HepG2 (cell line): Measurements from ENCODE around the gene PSMB11. TPM values are rescaled to one million over a fixed set of nuclear protein-coding genes. Genes with fewer than 3 reads are reported as not detected.

ENCODE experiments used
- ATAC-seq: fragments of 200-7000 bp; cut with Tn5 transposase; 3 replicates; pipeline ENCODE4 v1.9.1; 2020; ENCODE audit warnings: mild to moderate bottlenecking, moderate library complexity
- BruUV-seq: library from RNA; stranded (reverse); fragments of 400-500 nt; replicated peaks from 2 replicates; lab custom pipeline; 2021; lab: Mats Ljungman, UMichigan
- CTCF ChIA-PET: fragments of 300-600 bp; formaldehyde crosslinking; extraction: SDS; loops from one replicate; lab custom pipeline; 2021; ENCODE audit warnings: low total read pairs, inconsistent platforms, low intra/inter-chr PET ratio; lab: Yijun Ruan, JAX
- POLR2A ChIA-PET: fragments of 350-600 bp; sonication (Branson Sonifier 250); formaldehyde crosslinking; loops from one replicate; lab custom pipeline; 2020; ENCODE audit warnings: antibody characterized with exemption, inconsistent platforms; lab: Yijun Ruan, JAX
- DNase-seq: peaks from one replicate; pipeline ENCODE4 v3.0.0-alpha.2; 2015; ENCODE audit warnings: low spot score
- FAIRE-seq: peaks from 3 replicates; lab custom pipeline; 2011; peaks lifted over from hg19 to GRCh38; lab: Jason Lieb, UNC
- H2AFZ ChIP-seq: one replicate; pipeline ENCODE4 v1.6.1; 2011; ENCODE audit warnings: low read length, inconsistent platforms
- H3K27ac ChIP-seq: fragments of 300-600 bp; 3 replicates; pipeline ENCODE4 v1.8.0; 2011; ENCODE audit warnings: mixed run types, mild to moderate bottlenecking, mixed read lengths, low read length, inconsistent platforms; ENCODE audit not compliant: insufficient read depth; ENCODE audit errors: extremely low read length
- H3K27me3 ChIP-seq, 2 experiments: fragments of 200-600 bp in 1 of 2; 2 replicates in 1 of 2; 3 replicates in 1 of 2; pipeline versions ENCODE4 v1.6.0 to v1.8.0; 2011; ENCODE audit warnings: low read length in 2 of 2, mild to moderate bottlenecking in 2 of 2, moderate library complexity in 2 of 2, inconsistent platforms in 1 of 2; ENCODE audit not compliant: insufficient read depth in 2 of 2, control insufficient read depth in 1 of 2
- H3K36me3 ChIP-seq, 2 experiments: fragments of 200-600 bp in 1 of 2; replicated peaks in 1 of 2; 2 replicates in 1 of 2; 3 replicates in 1 of 2; pipeline versions ENCODE4 v1.5.1 to v1.8.0; 2011; ENCODE audit warnings: low read length in 2 of 2, inconsistent platforms in 1 of 2; ENCODE audit not compliant: insufficient read depth in 2 of 2, control insufficient read depth in 1 of 2
- H3K4me1 ChIP-seq: 2 replicates; pipeline ENCODE4 v1.5.1; 2012; ENCODE audit warnings: low read length, inconsistent platforms; ENCODE audit not compliant: insufficient read depth
- H3K4me2 ChIP-seq: 2 replicates; pipeline ENCODE4 v1.6.0; 2011; ENCODE audit warnings: low read depth, low read length, inconsistent platforms
- H3K4me3 ChIP-seq, 3 experiments: fragments of 200-600 bp in 1 of 3; sonication (generic), shearing (Covaris generic) in 1 of 3; replicated peaks in 1 of 3; 2 replicates each; pipeline ENCODE4 v1.5.1; 2011 to 2016; ENCODE audit warnings: low read length in 3 of 3, inconsistent platforms in 2 of 3, low read depth in 2 of 3, mild to moderate bottlenecking in 2 of 3, control low read depth in 1 of 3, mixed read lengths in 1 of 3; ENCODE audit not compliant: insufficient read depth in 1 of 3
- H3K79me2 ChIP-seq: one replicate; pipeline ENCODE4 v1.6.1; 2011; ENCODE audit warnings: low read length, inconsistent platforms; ENCODE audit not compliant: insufficient read depth
- H3K9ac ChIP-seq: 2 replicates; pipeline ENCODE4 v1.6.0; 2011; ENCODE audit warnings: mild to moderate bottlenecking, low read depth, low read length, inconsistent platforms; ENCODE audit not compliant: insufficient read depth
- H3K9me3 ChIP-seq: 2 replicates; pipeline ENCODE4 v1.5.1; 2012; ENCODE audit warnings: mild to moderate bottlenecking, low read length
- H4K20me1 ChIP-seq: 2 replicates; pipeline ENCODE4 v1.6.0; 2011; ENCODE audit warnings: inconsistent platforms, mild to moderate bottlenecking, low read length, moderate library complexity; ENCODE audit not compliant: insufficient read depth
- ETV6 ChIP-seq: sonication (generic); formaldehyde crosslinking; conservative IDR thresholded peaks from 2 replicates; pipeline ENCODE4 v1.4.0; 2020; ENCODE audit warnings: missing genetic modification reagents
- HMG20B ChIP-seq: conservative IDR thresholded peaks from 2 replicates; pipeline ENCODE4 v1.6.1; 2016; ENCODE audit warnings: missing genetic modification reagents, missing compliant biosample characterization
- KMT2B ChIP-seq: IDR thresholded peaks from 2 replicates; pipeline ENCODE4 v1.6.1; 2016; ENCODE audit warnings: missing genetic modification reagents, missing compliant biosample characterization
- NFATC3 ChIP-seq: sonication (generic); formaldehyde crosslinking; IDR thresholded peaks from 2 replicates; pipeline ENCODE4 v1.5.1; 2020; ENCODE audit warnings: mild to moderate bottlenecking, missing genetic modification reagents
- PAF1 ChIP-seq: IDR thresholded peaks from 2 replicates; pipeline ENCODE4 v1.6.1; 2016; ENCODE audit warnings: missing genetic modification reagents, missing compliant biosample characterization
- POGZ ChIP-seq: sonication (generic); formaldehyde crosslinking; IDR thresholded peaks from 2 replicates; pipeline ENCODE4 v1.4.0; 2020; ENCODE audit warnings: mild to moderate bottlenecking, missing genetic modification reagents
- RAD21 ChIP-seq: fragments of 450-650 bp; formaldehyde crosslinking; IDR thresholded peaks from 2 replicates; pipeline ENCODE4 v1.5.0; 2020; ENCODE audit warnings: mild to moderate bottlenecking
- TSC22D2 ChIP-seq: sonication (generic); formaldehyde crosslinking; IDR thresholded peaks from 2 replicates; pipeline ENCODE4 v1.5.1; 2020; ENCODE audit warnings: missing genetic modification reagents, mild to moderate bottlenecking, borderline replicate concordance
- XBP1 ChIP-seq: sonication (generic); formaldehyde crosslinking; IDR thresholded peaks from 2 replicates; pipeline ENCODE4 v1.5.0; 2020; ENCODE audit warnings: missing genetic modification reagents
- ZBTB20 ChIP-seq: sonication (generic); formaldehyde crosslinking; IDR thresholded peaks from 2 replicates; pipeline ENCODE4 v1.8.1; 2023; ENCODE audit warnings: missing genetic modification reagents, low read depth, mild to moderate bottlenecking, borderline replicate concordance
- ZNF296 ChIP-seq: sonication (generic); formaldehyde crosslinking; conservative IDR thresholded peaks from 2 replicates; pipeline ENCODE4 v1.5.0; 2020; ENCODE audit warnings: mild to moderate bottlenecking, missing genetic modification reagents
- ZNF552 ChIP-seq: sonication (generic); formaldehyde crosslinking; IDR thresholded peaks from 2 replicates; pipeline ENCODE4 v1.9.0; 2022; ENCODE audit warnings: missing genetic modification reagents, mild to moderate bottlenecking, borderline replicate concordance
- ZNF557 ChIP-seq: sonication (generic); formaldehyde crosslinking; IDR thresholded peaks from 2 replicates; pipeline ENCODE4 v1.4.0; 2020; ENCODE audit warnings: missing genetic modification reagents
- ZNF562 ChIP-seq: sonication (generic); formaldehyde crosslinking; IDR thresholded peaks from 2 replicates; pipeline ENCODE4 v1.8.0; 2022; ENCODE audit warnings: missing genetic modification reagents, borderline replicate concordance
- ZNF574 ChIP-seq: sonication (generic); formaldehyde crosslinking; IDR thresholded peaks from 2 replicates; pipeline ENCODE4 v1.4.0; 2020; ENCODE audit warnings: missing genetic modification reagents
- ZNF724P ChIP-seq: sonication (generic); formaldehyde crosslinking; IDR thresholded peaks from 2 replicates; pipeline ENCODE4 v1.8.0; 2022; ENCODE audit warnings: missing genetic modification reagents, borderline replicate concordance
- WGBS: methylation state at CpG from one replicate; pipeline ENCODE4 v1.1.6; 2017; ENCODE audit warnings: low lambda C conversion rate; 5-methylcytosine and 5-hydroxymethylcytosine counted together
- in situ Hi-C: cut with HindIII; loops from 2 replicates; pipeline ENCODE4 v1.10.0; 2017; ENCODE audit warnings: low pct_unique_long_range_greater_than_20kb; ENCODE audit not compliant: extremely low pct_ligation_motif_present
- intact Hi-C: fragments of 100-400 bp; cut with micrococcal nuclease; formaldehyde crosslinking; loops from one replicate; pipeline ENCODE4 v1.10.0; 2022; ENCODE audit not compliant: unreplicated experiment
- polyA plus RNA-seq, 8 experiments: library from polyadenylated mRNA; depleted of rRNA in 3 of 8; stranded (reverse) in 7 of 8; unstranded in 1 of 8; fragments of >200 nt; fragmentation: Illumina TruSeq in 4 of 8; extraction: Trizol in 4 of 8; gene quantifications; 2 replicates each; pipeline versions ENCODE4 v1.2.1 to v1.2.3, GENCODE V29; 2011 to 2016; ENCODE audit warnings: low read depth in 4 of 8, missing spikeins in 1 of 8, mixed read lengths in 1 of 8; ENCODE audit not compliant: insufficient read depth in 1 of 8
- total RNA-seq, 5 experiments: library from RNA; depleted of rRNA; stranded (reverse); fragments of >200 nt; fragmentation: Illumina TruSeq; extraction: Trizol; gene quantifications; 2 replicates each; pipeline ENCODE4 v1.2.3, GENCODE V29; 2016; ENCODE audit warnings: low read depth in 1 of 5

PSMB11 gene
- total and polyA plus RNA-seq, 2 of the 13 experiments (the other 11 are each of a cell fraction or from before 2014, with no cell fraction given), result not detected

DNA sequence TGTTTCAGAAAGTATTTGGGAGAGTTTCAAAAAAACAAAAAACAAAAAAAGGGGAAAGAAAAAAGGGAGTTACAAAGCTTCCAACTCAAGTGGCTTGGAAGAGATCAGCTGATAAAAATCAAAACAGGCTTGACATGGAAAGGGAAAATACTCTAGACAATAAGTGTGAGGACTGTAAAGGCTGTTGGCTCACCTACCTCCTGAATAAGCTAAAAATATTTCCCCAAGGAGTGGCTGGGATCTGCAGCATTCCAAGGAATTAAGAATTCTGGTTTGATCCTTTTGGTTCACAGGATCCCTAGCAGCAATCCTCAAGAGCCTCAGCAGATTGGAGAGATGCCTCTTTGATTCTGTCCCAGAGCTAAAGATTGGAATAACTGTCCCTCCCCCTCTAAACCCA, 48.5 kb upstream of the PSMB11 start:
- Histone ChIP-seq H3K4me3 (no peak overlapping the region), H3K9me3 (no peaks in the 10 kb centered on the region), H3K27me3 (no peaks in the 10 kb centered on the region), H3K4me2 (no peak overlapping the region), H2AFZ (no peak overlapping the region), H3K36me3 (no peaks in the 10 kb centered on the region; a peak in 2 of 5 replicates), H3K4me1 (peaks cover 5% of the 10 kb centered on the region; the same call in 1 of the 2 replicates), H3K27ac (no peak overlapping the region), H4K20me1 (no peaks in the 10 kb centered on the region), H3K9ac (no peak overlapping the region), H3K79me2 (no peaks in the 10 kb centered on the region)
- TF ChIP-seq ZBTB20 (CRISPR knock-in tag) (no peak), XBP1 (CRISPR knock-in tag) (no peak), KMT2B (CRISPR knock-in tag) (no peak), ETV6 (CRISPR knock-in tag) (no peak)
- intact Hi-C loops, result no loop called here
- FAIRE-seq (no peak), DNase-seq (no peak), ATAC-seq (no peak)
- in situ Hi-C loops, result no loop called here
- POLR2A ChIA-PET, result interaction anchor here (1.0 to 8.5 kb wide), 5 partner anchors 10 to 78 kb away, joined by 4 to 160 read pairs (median 88); partner anchors contain the start of gene AJUBA
- BruUV-seq, result TSS peak; percentile 30
- CTCF ChIA-PET, result interaction anchor here (2.0 to 2.9 kb wide), 2 partner anchors 11 to 62 kb away, joined by 10 to 77 read pairs; partner anchors contain the start of genes AJUBA and CDH24

- peak; percentile 94 for ATAC-seq
- H3K36me3 ChIP-seq, result peaks cover 0 to 3% of the 10 kb centered on the region in 2 experiments; a peak in 2 of 5 replicates
- no peaks in the 10 kb centered on the region for H3K79me2 ChIP-seq
- POLR2A ChIA-PET, result interaction anchor here (0.7 to 8.5 kb wide), 23 partner anchors 11 to 100 kb away, joined by 3 to 160 read pairs (median 7); partner anchors contain the start of genes ACIN1, AJUBA, C14orf119 and C14orf93
- no peak overlapping the region for H3K27ac ChIP-seq
- BruUV-seq, result no TSS peak
- in situ Hi-C loops (no loop called here), intact Hi-C loops (loop anchor here (1.0 kb wide), 4 partner anchors 9 to 63 kb away; no protein-coding TSS in a partner anchor)
- peak; percentile 83 for FAIRE-seq
- no peak overlapping the region for H3K4me3 ChIP-seq
- CTCF ChIA-PET, result interaction anchor here (0.7 to 2.9 kb wide), 5 partner anchors 8 to 74 kb away, joined by 3 to 77 read pairs (median 9); partner anchors contain the start of genes AJUBA and CDH24
- no peak overlapping the region for H3K9ac ChIP-seq
- peak; percentile 67 for DNase-seq
- no peaks in the 10 kb centered on the region for H3K27me3 ChIP-seq
- H2AFZ ChIP-seq, result no peak overlapping the region
- H3K4me2 ChIP-seq, result peak overlapping the region; percentile 13; the same call in 1 of the 2 replicates
- H4K20me1 ChIP-seq, result no peaks in the 10 kb centered on the region
- 24% methylated on average over 4 of the region's 4 CpGs for WGBS
- H3K4me1 ChIP-seq, result peaks cover 5% of the 10 kb centered on the region; the same call in 1 of the 2 replicates
- H3K9me3 ChIP-seq, result no peaks in the 10 kb centered on the region
- TF ChIP-seq ZNF557 (no peak), PAF1 (CRISPR knock-in tag) (no peak), ZNF296 (CRISPR knock-in tag) (peak; percentile 83; the same call in 1 of the 2 replicates), ZNF724P (CRISPR knock-in tag) (no peak), NFATC3 (CRISPR knock-in tag) (no peak), ZNF562 (no peak), ZNF552 (CRISPR knock-in tag) (no peak), HMG20B (CRISPR knock-in tag) (0 out of 2 replicates have a peak, but pooled peaks have one; percentile 26), RAD21 (peak; percentile 87), TSC22D2 (CRISPR knock-in tag) (0 out of 2 replicates have a peak, but pooled peaks have one; percentile 29), ZNF574 (CRISPR knock-in tag) (peak; percentile 39; the same call in 1 of the 2 replicates), KMT2B (CRISPR knock-in tag) (0 out of 2 replicates have a peak, but pooled peaks have one; percentile 22), POGZ (no peak)
These were observed 47.2 kb upstream of the PSMB11 start for GRCh38 chr14:22994762-22995275.
